ENCODE results near the gene HSD17B7.

GRCh38 chr1:162755306-162755705 is 35.2 kb upstream of the HSD17B7 start:
- TF ChIP-seq CEBPB (IDR thresholded peaks at IDR 0.05) = no peak
- TF ChIP-seq USF1 (IDR thresholded peaks at IDR 0.05) = no peak
- TF ChIP-seq TAF1 (IDR thresholded peaks at IDR 0.05; ENCODE audit: low read depth) = no peak
- no peak for TF ChIP-seq RAD21 (IDR thresholded peaks at IDR 0.05; ENCODE audit: low read depth)
- TF ChIP-seq EP300 (IDR thresholded peaks at IDR 0.05; ENCODE audit: borderline replicate concordance) = no peak
- TF ChIP-seq MAX (IDR thresholded peaks at IDR 0.05) = no peak
- no peak for TF ChIP-seq NFIC (IDR thresholded peaks at IDR 0.05)

All from Ishikawa (cell line).